Stomach (tissue), 4 donors: Measurements from ENCODE around the gene GLB1L2.

ENCODE experiments used
- POLR2A ChIP-seq, 4 donors: fragments of 450-650 bp; IDR thresholded peaks; one replicate each; pipeline ENCODE4 v1.6.1; 2016; ENCODE audit warnings: antibody characterized with exemption in 4 of 4, control low read depth in 2 of 4, mild to moderate bottlenecking in 1 of 4, moderate library complexity in 1 of 4
- POLR2AphosphoS5 ChIP-seq, 3 donors: sonication (generic); formaldehyde crosslinking; IDR thresholded peaks; one replicate each; pipeline ENCODE4 v1.6.1; 2016; ENCODE audit warnings: antibody characterized with exemption in 3 of 3
- TF ChIP-seq, protein P1 (sequence below), 7 experiments: fragments of 450-650 bp in 4 of 7; fragments of 200-600 bp in 3 of 7; sonication (generic) in 3 of 7; IDR thresholded peaks; one replicate each; pipeline ENCODE4 v1.5.1; 2016 to 2019; ENCODE audit warnings: antibody characterized with exemption in 7 of 7, control low read depth in 2 of 7, mild to moderate bottlenecking in 1 of 7

GRCh38 chr11:134385171-134385570 is 53.4 kb downstream of the GLB1L2 start:
- no peak for TF ChIP-seq POLR2AphosphoS5 (IDR thresholded peaks at IDR 0.05)
- TF ChIP-seq, protein P1, sequence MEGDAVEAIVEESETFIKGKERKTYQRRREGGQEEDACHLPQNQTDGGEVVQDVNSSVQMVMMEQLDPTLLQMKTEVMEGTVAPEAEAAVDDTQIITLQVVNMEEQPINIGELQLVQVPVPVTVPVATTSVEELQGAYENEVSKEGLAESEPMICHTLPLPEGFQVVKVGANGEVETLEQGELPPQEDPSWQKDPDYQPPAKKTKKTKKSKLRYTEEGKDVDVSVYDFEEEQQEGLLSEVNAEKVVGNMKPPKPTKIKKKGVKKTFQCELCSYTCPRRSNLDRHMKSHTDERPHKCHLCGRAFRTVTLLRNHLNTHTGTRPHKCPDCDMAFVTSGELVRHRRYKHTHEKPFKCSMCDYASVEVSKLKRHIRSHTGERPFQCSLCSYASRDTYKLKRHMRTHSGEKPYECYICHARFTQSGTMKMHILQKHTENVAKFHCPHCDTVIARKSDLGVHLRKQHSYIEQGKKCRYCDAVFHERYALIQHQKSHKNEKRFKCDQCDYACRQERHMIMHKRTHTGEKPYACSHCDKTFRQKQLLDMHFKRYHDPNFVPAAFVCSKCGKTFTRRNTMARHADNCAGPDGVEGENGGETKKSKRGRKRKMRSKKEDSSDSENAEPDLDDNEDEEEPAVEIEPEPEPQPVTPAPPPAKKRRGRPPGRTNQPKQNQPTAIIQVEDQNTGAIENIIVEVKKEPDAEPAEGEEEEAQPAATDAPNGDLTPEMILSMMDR (IDR thresholded peaks at IDR 0.05) = no peak
- TF ChIP-seq POLR2A (IDR thresholded peaks at IDR 0.05) = no peak
